ENCODE measurements around the gene GSTA3. TPM values are rescaled to one million over a fixed set of nuclear protein-coding genes. Genes with fewer than 3 reads are reported as not detected.
"Not testable (repeated sequence)": the region's sequence is repeated elsewhere in the genome, so short reads cannot be mapped to it uniquely, and the experiment has no call there.

The GSTA3 gene
- total RNA-seq, 1 donor from 2014 or later, result not detected

DNA sequence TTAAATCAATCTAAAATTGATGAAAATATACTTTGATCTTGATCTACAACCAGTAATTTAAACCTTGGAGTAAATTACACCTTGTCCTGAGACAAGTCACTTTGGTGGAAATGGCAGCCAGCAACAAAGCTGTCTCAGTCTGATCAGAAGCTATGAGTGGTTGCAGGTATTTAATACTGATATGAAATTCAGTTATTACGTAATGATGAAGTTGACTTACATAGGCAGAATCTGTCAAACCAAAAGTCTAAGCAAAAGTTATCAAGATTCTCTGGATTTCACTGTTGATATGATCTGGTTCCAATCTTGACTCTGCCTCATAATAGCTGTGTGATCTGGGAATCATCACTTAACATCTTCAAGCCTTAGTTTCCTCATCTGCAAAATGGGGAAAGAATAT lies 41.3 kb downstream of the GSTA3 start:
- DNase-seq (ENCODE audit: low read depth in 2 of 2), result no peak

DNA sequence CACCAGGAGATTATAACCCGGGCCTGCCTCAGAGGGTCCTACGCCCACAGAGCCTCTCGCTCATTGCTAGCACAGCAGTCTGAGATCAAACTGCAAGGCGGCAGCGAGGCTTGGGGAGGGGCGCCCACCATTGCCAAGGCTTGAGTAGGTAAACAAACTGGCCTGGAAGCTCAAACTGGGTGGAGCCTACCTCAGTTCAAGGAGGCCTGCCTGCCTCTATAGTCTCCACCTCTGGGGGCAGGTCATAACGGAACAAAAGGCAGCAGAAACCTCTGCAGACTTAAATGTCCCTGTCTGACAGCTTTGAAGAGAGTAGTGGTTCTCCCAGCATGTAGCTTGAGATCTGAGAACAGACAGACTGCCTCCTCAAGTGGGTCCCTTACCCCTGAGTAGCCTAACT lies 48.3 kb downstream of the GSTA3 start:
- DNase-seq (ENCODE audit: low read depth in 2 of 2), result not testable (repeated sequence)

DNA sequence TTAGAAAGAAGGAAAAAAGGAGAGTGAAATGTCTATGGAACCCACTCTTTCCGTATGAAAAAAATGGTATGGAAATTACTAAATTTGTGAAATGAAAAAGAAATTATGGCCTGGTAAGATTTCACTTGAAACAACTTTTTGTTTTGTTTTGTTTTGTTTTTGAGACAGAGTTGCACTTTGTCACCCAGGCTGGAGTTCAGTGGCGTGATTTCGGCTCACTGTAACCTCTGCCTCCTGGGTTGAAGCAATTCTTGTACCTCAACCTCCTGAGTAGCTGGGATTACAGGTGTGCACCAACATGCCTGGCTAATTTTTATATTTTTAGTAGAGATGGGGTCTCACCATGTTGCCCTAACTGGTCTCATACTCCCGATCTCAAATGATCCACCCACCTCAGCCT lies 51.1 kb downstream of the GSTA3 start:
- no peak for DNase-seq (ENCODE audit: low read depth in 2 of 2)

- not testable (repeated sequence) for DNase-seq (ENCODE audit: low read depth in 2 of 2)
Observed at GRCh38 chr6:52856137-52856536, 53.4 kb downstream of the GSTA3 start.

DNA sequence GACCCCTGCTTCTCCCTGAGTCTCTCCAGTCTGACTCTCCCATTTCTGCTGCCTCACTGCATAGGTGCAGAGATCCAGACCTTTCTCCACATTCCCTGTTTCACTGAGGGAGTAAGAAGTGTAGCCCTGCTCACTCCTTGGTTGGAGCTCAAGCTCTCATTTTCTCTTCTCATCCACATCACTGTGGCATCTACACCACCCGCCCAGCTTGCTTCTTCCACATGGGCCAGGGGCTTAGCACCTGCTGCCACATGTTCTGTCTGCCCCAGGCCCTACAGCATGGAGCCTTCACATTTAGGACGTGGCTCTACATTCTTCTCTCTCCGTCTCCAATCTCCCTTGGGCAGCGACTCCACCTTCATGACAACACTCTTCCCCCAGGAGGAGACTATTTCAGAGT lies 60.4 kb downstream of the GSTA3 start:
- DNase-seq (ENCODE audit: low read depth in 2 of 2), result no peak

Other genes starting within 250 kb of the GSTA3 start
- 11.0 and 12.3 TPM in 2 replicates for gene TMEM14A, start 238.6 kb downstream of the GSTA3 start, total RNA-seq
- gene GSTA2, start 146.2 kb downstream of the GSTA3 start, total RNA-seq, result not detected in 2 replicates
- gene GSTA1, start 105.9 kb downstream of the GSTA3 start, total RNA-seq, result not detected in 2 replicates
- gene GSTA5, start 68.9 kb downstream of the GSTA3 start, total RNA-seq, result not detected in 2 replicates
- gene GSTA4, start 85.6 kb upstream of the GSTA3 start, total RNA-seq, result 14.7 and 15.7 TPM in 2 replicates
- 3.7 and 4.2 TPM in 2 replicates for gene CILK1, start 152.1 kb upstream of the GSTA3 start, total RNA-seq
- gene FBXO9, start 155.7 kb upstream of the GSTA3 start, total RNA-seq, result 18.9 and 33.1 TPM in 2 replicates
- under 0.01 TPM in 2 replicates for gene GCM1, start 239.1 kb upstream of the GSTA3 start, total RNA-seq